T-helper 1 cell treated with Interleukin-12 subunit alpha and Interleukin-12 subunit beta and Interleukin-4 antibody, amounts not matched to agents 30 μg/mL and 1 μg/mL, for 36 hours (primary cell): ENCODE data around the gene AKIRIN2.
"Not testable (repeated sequence)": the region's sequence is repeated elsewhere in the genome, so short reads cannot be mapped to it uniquely, and the experiment has no call there.

Source experiments
- H3K27ac Mint-ChIP-seq: one replicate; pipeline ENCODE4 v1.8.0; 2021; ENCODE audit warnings: mild to moderate bottlenecking, mixed read lengths
- H3K27me3 Mint-ChIP-seq: one replicate; pipeline ENCODE4 v1.8.0; 2021; ENCODE audit warnings: low read depth, mixed read lengths
- H3K36me3 Mint-ChIP-seq: one replicate; pipeline ENCODE4 v1.8.0; 2021; ENCODE audit warnings: low read depth, mixed read lengths
- H3K4me1 Mint-ChIP-seq: one replicate; pipeline ENCODE4 v1.8.0; 2021; ENCODE audit warnings: low read depth, mixed read lengths
- H3K4me3 Mint-ChIP-seq: one replicate; pipeline ENCODE4 v1.8.0; 2021; ENCODE audit warnings: mild to moderate bottlenecking, moderate library complexity, mixed read lengths
- H3K9me3 Mint-ChIP-seq: one replicate; pipeline ENCODE4 v1.8.0; 2021; ENCODE audit warnings: mixed read lengths

The AKIRIN2 gene

GRCh38 chr6:87703039-87703438 lies 1.0 kb upstream of the AKIRIN2 start:
- peaks cover 32% of the 10 kb centered on the region for H3K4me1 Mint-ChIP-seq
- peaks cover 15% of the 10 kb centered on the region for H3K36me3 Mint-ChIP-seq
- H3K27me3 Mint-ChIP-seq, H3K9me3 Mint-ChIP-seq: not testable (repeated sequence)
- peak overlapping the region; percentile 97 for H3K27ac Mint-ChIP-seq
- peak overlapping the region; percentile 99 for H3K4me3 Mint-ChIP-seq

DNA sequence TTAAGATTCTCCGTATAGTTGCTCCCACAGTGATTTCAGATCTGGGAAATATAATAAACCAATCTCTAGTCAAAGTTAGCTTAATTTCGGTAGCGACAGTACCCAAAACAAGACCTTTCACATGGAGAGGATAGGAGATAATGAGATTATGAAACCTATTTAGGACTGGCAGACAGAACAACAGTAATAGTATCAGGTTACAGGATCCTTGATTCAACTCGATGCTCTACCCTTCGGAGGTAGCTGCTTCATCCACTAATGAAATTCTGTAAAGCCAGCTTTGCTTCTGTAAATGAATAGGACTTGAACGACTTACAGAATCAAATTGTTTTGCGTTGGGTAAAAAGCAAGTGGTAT lies 534 bp upstream of the AKIRIN2 start:
- H3K27ac Mint-ChIP-seq = peak overlapping the region; percentile 97
- H3K4me1 Mint-ChIP-seq = peaks cover 36% of the 10 kb centered on the region
- H3K4me3 Mint-ChIP-seq = peak overlapping the region; percentile 99
- H3K9me3 Mint-ChIP-seq = no peaks in the 10 kb centered on the region
- H3K27me3 Mint-ChIP-seq = no peaks in the 10 kb centered on the region
- peaks cover 15% of the 10 kb centered on the region for H3K36me3 Mint-ChIP-seq

GRCh38 chr6:87701344-87701675 lies 723 bp downstream of the AKIRIN2 start:
- Mint-ChIP-seq H3K4me1 (peaks cover 38% of the 10 kb centered on the region), H3K27ac (peak overlapping the region; percentile 97), H3K4me3 (peak overlapping the region; percentile 99), H3K36me3 (peaks cover 15% of the 10 kb centered on the region), H3K9me3 (no peaks in the 10 kb centered on the region), H3K27me3 (no peaks in the 10 kb centered on the region)

GRCh38 chr6:87700397-87701343 lies 1.4 kb downstream of the AKIRIN2 start:
- Mint-ChIP-seq H3K9me3 (no peaks in the 10 kb centered on the region), H3K4me3 (peak overlapping the region; percentile 99), H3K27ac (peak overlapping the region; percentile 97), H3K27me3 (no peaks in the 10 kb centered on the region), H3K4me1 (peaks cover 41% of the 10 kb centered on the region), H3K36me3 (peaks cover 15% of the 10 kb centered on the region)

DNA sequence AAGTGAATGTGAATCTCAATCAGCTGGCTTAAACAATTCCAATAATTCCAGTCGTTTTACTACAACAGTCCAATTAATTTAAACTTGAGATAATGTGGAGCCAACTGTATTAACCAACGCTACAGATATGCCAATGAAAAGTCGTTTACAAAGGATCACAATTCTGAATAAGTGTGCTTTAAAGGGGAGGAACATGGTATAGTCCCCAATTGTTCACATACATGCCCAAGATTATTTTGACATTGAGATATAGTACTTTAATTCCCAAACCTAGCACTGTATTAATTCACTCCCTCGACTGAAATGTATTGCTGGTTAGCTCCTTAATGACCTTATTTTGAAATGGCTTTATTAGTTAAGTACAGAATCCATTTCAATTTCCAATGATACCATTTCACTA lies 2.5 kb downstream of the AKIRIN2 start:
- peaks cover 40% of the 10 kb centered on the region for H3K4me1 Mint-ChIP-seq
- peak overlapping the region; percentile 99 for H3K4me3 Mint-ChIP-seq
- H3K9me3 Mint-ChIP-seq = no peaks in the 10 kb centered on the region
- peaks cover 15% of the 10 kb centered on the region for H3K36me3 Mint-ChIP-seq
- no peaks in the 10 kb centered on the region for H3K27me3 Mint-ChIP-seq
- peak overlapping the region; percentile 34 for H3K27ac Mint-ChIP-seq

DNA sequence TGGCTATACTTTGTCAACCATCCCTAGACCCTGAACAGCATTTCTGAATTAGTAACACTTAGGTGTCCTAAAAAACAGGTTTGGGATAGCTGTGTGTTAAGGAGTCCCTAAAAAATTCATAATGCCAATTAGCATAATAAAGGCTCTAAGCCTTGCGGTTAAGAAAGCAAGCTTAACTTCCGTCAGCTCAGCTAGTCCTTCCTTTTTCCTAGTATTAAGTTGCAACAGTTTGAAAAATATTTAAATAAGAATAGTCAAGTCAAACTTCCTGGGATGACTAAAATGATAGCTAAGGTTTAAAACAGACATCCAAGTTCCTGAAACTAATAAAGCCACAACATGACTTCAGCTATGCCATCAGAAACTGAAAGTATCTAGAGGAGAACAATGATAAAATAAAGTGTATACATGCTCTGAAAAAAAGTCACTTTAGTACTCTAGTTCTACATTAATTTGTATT lies 3.5 kb downstream of the AKIRIN2 start:
- Mint-ChIP-seq H3K36me3 (peaks cover 15% of the 10 kb centered on the region), H3K9me3 (no peaks in the 10 kb centered on the region), H3K4me3 (peak overlapping the region; percentile 99), H3K27ac (peak overlapping the region; percentile 50), H3K4me1 (peaks cover 47% of the 10 kb centered on the region), H3K27me3 (no peaks in the 10 kb centered on the region)

DNA sequence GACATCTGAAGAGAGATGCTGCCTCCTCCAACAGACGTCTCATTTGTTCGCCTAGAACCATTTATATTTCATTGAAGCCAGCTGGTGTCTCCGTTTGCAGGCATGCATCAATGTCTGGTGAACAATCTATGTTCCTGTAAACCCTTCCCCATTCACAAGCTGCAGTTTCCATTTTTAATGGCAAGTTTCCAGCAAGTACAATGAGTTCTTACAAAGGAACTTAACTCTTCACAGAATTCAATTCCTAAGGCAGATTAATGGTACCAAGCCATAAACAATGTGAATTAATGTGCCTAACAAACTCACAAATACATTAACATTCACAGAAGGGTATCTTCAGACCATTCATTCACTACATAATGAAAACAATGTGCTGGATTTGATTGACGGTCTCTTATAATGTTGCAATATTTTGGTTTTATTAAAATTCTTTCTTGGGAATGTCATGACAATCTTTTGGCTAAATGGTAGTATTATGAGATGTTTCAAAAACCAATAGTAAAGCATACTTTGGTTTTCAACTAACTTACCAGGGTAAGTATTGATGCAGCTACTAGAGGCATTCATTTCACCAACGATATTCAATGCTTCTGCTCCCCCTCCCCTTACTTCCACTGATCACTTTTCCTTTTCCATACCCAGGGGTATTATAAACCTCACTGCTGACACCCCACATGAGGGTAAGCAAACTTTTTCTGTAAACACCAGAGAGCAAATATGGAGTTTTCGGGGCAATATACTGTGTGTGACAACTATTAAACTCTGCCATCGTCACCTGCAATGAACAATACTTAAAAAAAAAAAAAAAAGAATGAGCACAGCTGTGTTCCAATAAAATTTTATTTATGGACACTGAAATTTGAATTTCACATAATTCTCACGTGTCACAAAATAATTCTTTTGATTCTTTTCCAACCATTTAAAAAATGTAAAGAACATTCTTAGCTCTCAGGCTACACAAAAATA lies 4.2 kb downstream of the AKIRIN2 start:
- peak overlapping the region; percentile 99 for H3K4me3 Mint-ChIP-seq
- H3K9me3 Mint-ChIP-seq = no peaks in the 10 kb centered on the region
- peaks cover 15% of the 10 kb centered on the region for H3K36me3 Mint-ChIP-seq
- peaks cover 47% of the 10 kb centered on the region for H3K4me1 Mint-ChIP-seq
- H3K27ac Mint-ChIP-seq = peak overlapping the region; percentile 67
- no peaks in the 10 kb centered on the region for H3K27me3 Mint-ChIP-seq

DNA sequence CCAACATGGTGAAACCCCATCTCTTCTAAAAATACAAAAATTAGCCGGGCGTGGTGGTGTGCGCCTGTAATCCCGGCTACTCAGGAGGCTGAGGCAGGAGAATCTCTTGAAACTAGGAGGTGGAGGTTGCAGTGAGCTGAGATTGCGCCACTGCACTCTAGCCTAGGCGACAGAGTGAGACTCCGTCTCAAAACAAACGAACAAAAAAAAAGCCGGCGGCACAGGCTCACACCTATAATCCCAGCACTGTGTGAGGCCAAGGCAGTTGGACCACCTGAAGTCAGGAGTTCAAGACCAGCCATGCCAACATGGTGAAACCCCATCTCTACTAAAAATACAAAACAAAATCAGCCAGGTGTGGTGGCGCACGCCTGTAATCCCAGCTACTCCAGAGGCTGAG lies 5.2 kb downstream of the AKIRIN2 start:
- not testable (repeated sequence) for H3K27me3 Mint-ChIP-seq, H3K27ac Mint-ChIP-seq, H3K9me3 Mint-ChIP-seq, H3K4me3 Mint-ChIP-seq
- peaks cover 43% of the 10 kb centered on the region for H3K4me1 Mint-ChIP-seq
- peaks cover 15% of the 10 kb centered on the region for H3K36me3 Mint-ChIP-seq

DNA sequence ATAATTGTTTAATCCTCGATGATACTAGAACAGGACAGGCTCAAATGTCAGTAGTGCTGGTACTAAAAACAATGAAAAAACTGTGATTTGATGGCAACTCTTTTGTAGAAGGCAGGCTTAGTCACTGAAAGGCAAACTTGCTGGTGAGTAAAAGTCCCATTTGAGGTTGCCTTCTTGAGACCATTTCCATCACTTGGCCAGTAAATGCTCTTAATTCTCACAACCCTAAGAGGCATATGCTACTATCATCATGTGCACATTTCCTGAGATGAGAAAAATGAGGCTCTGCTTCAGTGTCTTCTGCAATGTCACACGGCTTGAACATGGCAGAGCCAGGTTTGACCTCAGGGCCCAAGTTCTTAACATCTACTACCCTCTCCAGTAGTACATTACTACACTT lies 9.9 kb downstream of the AKIRIN2 start:
- no peaks in the 10 kb centered on the region for H3K27me3 Mint-ChIP-seq
- no peak overlapping the region for H3K4me3 Mint-ChIP-seq
- peaks cover 21% of the 10 kb centered on the region for H3K4me1 Mint-ChIP-seq
- no peaks in the 10 kb centered on the region for H3K9me3 Mint-ChIP-seq
- peaks cover 3% of the 10 kb centered on the region for H3K36me3 Mint-ChIP-seq
- H3K27ac Mint-ChIP-seq = no peak overlapping the region

DNA sequence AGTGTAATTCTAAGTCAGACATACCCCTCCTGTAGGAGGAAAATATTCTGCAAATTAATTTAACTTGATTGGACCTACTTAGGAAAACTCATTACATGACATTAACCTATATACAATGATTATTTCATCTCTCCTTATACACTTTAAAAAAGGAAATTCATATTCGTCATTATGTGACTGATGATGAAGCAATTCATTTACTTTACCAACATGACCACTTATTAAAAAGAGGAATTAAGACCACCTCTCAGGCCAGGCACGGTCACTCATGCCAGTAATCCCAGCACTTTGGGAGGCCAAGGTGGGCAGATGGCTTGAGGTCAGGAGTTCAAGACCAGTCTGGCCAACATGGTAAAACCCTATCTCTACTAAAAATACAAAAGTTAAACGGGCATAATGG lies 11.6 kb downstream of the AKIRIN2 start:
- peaks cover 18% of the 10 kb centered on the region for H3K4me1 Mint-ChIP-seq
- H3K4me3 Mint-ChIP-seq = no peak overlapping the region
- H3K27me3 Mint-ChIP-seq = no peaks in the 10 kb centered on the region
- no peak overlapping the region for H3K27ac Mint-ChIP-seq
- no peaks in the 10 kb centered on the region for H3K9me3 Mint-ChIP-seq
- peaks cover 5% of the 10 kb centered on the region for H3K36me3 Mint-ChIP-seq

DNA sequence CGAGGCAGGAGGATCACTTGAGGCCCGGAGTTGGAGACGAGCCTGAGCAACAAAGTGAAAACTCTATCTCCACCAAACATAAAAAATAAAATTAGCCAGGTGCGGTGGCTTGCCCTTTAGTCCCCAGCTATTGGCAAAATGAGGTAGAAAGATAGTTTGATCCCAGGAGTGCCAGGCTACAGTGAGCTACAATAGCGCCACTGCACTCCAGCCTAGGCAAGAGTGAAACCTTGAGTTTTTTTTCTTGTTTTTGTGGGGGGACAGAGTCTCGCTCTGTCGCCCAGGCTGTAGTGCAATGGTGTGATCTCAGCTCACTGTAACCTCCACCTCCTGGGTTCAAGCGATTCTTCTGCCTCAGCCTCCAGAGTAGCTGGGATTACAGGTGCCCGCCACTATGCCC lies 14.1 kb downstream of the AKIRIN2 start:
- not testable (repeated sequence) for H3K27ac Mint-ChIP-seq, H3K9me3 Mint-ChIP-seq, H3K4me3 Mint-ChIP-seq, H3K36me3 Mint-ChIP-seq, H3K27me3 Mint-ChIP-seq
- peaks cover 12% of the 10 kb centered on the region for H3K4me1 Mint-ChIP-seq

- H3K4me1 Mint-ChIP-seq = peaks cover 13% of the 10 kb centered on the region
- H3K27ac Mint-ChIP-seq = no peak overlapping the region
- no peaks in the 10 kb centered on the region for H3K27me3 Mint-ChIP-seq
- no peak overlapping the region for H3K4me3 Mint-ChIP-seq
- H3K36me3 Mint-ChIP-seq = peaks cover 8% of the 10 kb centered on the region
- no peaks in the 10 kb centered on the region for H3K9me3 Mint-ChIP-seq
Measured at GRCh38 chr6:87687296-87687695, 14.7 kb downstream of the AKIRIN2 start.

- not testable (repeated sequence) for H3K9me3 Mint-ChIP-seq, H3K4me3 Mint-ChIP-seq, H3K27ac Mint-ChIP-seq, H3K27me3 Mint-ChIP-seq
- Mint-ChIP-seq H3K4me1 (peaks cover 18% of the 10 kb centered on the region), H3K36me3 (peaks cover 12% of the 10 kb centered on the region)
Measured at GRCh38 chr6:87686636-87687205, 15.3 kb downstream of the AKIRIN2 start.

DNA sequence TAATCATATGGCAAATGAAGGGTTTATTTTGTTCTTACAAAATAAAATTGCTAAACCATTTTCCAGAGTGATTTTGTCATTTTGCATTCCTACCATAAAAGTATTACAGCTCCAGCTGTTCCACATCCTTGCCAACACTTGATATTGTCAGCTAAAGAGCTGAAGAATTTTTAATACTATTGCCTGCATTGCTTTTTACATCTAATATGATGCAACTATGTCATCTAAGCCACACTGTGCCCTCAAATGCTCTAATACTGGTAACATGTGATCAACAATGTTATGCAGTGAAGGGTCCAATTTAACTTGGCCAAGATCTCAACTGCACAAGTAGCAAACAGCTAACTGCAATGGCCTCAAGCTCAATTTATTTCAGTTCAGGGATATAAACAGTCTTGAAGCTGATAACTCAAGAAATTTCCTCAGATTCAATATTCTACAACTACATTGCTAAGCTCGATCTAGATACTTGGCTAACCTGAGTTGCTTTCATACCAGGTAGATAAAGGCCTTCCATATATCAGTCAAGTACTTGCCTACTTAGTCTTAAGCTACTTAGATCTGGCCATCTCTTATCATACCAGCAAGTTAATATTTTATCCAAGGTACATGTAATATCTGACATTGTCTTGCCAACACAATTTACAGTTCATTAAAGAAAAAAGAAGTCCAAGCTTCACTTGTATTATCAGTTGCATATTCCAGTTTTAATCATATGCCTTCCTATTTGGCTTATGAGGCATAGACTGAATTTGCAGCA lies 17.0 kb downstream of the AKIRIN2 start:
- H3K4me1 Mint-ChIP-seq = peaks cover 14% of the 10 kb centered on the region
- H3K36me3 Mint-ChIP-seq = peaks cover 14% of the 10 kb centered on the region
- H3K4me3 Mint-ChIP-seq = no peak overlapping the region
- no peaks in the 10 kb centered on the region for H3K9me3 Mint-ChIP-seq
- no peak overlapping the region for H3K27ac Mint-ChIP-seq
- H3K27me3 Mint-ChIP-seq = no peaks in the 10 kb centered on the region
